A549 (cell line): ENCODE data around the gene RRP12.

Experiments
- CTCF ChIP-seq: fragments of >200 bp; sonication (Bioruptor Twin); formaldehyde crosslinking; IDR thresholded peaks from 3 replicates; pipeline ENCODE4 v1.5.1; 2016
- RARB ChIP-seq: fragments of 250-450 bp; sonication (Bioruptor Pico); IDR thresholded peaks from 2 replicates; pipeline ENCODE4 v1.8.0; 2021; ENCODE audit warnings: mild to moderate bottlenecking, moderate library complexity

- TF ChIP-seq CTCF (no peak), RARB (CRISPR knock-in tag) (no peak)
Observed at GRCh38 chr10:97383159-97383558, 18.0 kb downstream of the RRP12 start.
